GM18519 (cell line): Measurements from ENCODE around the gene MOB3B.
"Not testable (repeated sequence)": the region's sequence is repeated elsewhere in the genome, so short reads cannot be mapped to it uniquely, and the experiment has no call there.

Source experiments
- ATAC-seq: cut with Tn5 transposase; IDR thresholded peaks from one replicate; pipeline ENCODE4 v1.9.1; 2021; ENCODE audit warnings: mild to moderate bottlenecking, moderate library complexity; ENCODE audit not compliant: unreplicated experiment, low FRiP score

Gene MOB3B

GRCh38 chr9:27482709-27483108 lies 46.9 kb downstream of the MOB3B start:
- no peak for ATAC-seq

- ATAC-seq = no peak
These were observed 51.3 kb downstream of the MOB3B start for GRCh38 chr9:27478322-27478721.

DNA sequence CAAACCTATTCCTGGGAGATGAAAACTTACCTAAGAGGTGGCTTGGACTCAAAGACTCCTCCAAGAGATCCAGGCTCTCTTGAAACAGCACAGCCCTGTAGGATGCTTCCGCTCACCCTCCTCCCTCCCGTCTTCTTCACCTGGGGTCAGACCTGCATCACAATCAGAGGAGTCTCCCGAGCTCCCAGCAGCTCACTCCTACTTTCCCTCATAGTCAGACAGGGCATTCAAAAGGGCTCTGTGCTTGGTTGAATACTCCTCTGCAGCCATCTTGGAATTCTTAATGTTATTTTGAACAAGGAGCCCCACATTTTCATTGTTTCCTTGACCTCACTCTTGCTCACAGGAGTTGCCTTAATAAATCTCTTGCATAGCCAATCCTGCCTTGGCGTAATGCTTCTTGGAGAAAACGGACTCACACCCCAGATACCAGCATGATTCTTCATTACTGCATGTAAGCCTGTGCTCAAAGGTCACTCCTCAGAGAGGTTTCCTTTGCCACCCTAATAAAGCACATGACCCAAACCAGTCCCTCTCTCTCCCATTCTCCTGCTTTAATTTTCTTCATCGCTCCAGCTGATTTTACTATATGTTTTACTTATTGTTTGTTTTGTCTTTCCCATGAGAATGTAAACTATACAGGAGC lies 52.6 kb downstream of the MOB3B start:
- ATAC-seq = no peak

GRCh38 chr9:27475057-27475595 lies 54.5 kb downstream of the MOB3B start:
- no peak for ATAC-seq

DNA sequence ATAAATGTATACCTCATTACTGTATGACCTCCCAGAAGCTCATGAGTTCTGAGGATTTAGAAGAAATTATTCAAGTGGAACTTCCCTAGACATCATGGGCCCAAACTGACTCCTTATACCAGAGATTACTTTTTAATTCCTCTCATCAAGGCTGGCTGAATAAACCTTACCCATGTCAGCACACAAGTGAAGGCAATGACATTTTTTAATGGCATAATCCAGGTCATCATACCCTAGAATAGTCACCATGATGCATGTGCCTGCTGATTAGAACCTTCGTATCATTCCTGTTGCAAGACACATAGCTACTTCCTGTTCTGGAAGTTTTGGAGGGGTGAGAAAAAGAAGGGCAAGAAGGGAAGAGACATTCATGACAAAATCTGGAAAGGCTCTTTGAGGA lies 55.3 kb downstream of the MOB3B start:
- no peak for ATAC-seq

DNA sequence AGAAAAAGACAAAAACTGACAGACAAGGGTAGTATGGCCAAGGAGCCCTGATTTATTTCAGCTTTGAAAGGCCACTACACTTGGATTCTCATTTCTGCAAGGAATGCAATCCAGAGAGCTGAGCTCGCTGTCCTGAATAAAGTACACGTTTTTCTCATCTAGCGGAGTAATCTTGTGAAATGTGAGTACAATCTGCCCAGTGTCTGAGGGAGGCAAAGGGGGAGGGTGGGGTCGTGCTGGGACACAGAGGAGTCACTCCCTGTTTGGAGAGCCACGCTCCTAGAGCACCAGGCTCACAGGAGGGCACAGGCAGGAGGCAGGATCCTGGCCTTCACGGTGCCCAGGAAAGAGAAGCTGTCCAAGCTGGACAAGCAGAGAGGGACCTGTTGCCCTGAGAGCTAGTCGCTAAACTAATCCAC lies 56.5 kb downstream of the MOB3B start:
- no peak for ATAC-seq

GRCh38 chr9:27472195-27472594 lies 57.4 kb downstream of the MOB3B start:
- no peak for ATAC-seq

DNA sequence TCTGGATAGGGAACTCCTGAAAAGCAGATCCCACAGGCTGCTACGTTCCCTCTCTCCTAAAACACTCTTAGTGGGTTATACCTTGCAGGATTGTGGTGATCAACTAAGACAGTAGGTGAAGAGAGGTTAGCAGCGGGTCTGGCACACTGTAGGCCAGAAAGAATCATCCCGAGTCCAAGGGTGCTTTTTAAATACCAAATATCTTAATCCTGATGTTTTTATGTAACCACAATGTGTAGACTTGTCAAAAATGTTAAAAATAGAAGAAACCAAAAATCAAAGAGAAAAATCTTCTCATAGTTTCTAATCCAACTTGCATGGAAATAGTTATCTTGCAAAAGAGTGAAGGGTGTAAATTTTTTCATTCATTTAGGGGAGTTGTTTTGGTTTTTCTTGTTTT lies 57.8 kb downstream of the MOB3B start:
- ATAC-seq = no peak

- ATAC-seq = no peak
These were observed 58.2 kb downstream of the MOB3B start for GRCh38 chr9:27471366-27471765.

DNA sequence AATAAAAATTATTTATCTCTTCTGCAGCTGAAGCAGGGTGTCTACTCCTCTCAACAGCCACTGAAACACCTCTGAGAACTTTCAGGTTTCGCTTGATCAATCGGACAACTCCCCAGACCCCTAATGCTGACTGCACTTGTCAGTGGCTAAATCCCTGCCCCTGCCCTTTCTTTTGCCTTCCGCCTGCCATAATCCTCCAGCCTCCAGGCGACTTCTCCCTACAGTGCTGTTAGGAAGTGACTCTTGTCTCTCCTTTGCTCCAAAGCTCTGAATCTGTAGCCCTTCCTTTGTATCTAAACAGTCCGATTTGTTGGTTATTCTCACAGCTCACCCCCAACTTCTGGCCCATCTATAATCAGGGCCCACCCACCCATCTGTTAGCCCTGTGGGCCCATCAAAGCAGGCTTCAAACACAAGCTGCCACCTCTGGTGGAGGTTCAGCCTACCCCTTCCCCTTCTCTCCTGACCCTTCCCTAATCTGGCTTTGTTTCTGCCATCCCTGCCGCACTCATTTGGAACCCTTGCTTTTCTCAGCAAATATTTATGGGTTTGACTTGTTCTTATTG lies 59.2 kb downstream of the MOB3B start:
- ATAC-seq = no peak

DNA sequence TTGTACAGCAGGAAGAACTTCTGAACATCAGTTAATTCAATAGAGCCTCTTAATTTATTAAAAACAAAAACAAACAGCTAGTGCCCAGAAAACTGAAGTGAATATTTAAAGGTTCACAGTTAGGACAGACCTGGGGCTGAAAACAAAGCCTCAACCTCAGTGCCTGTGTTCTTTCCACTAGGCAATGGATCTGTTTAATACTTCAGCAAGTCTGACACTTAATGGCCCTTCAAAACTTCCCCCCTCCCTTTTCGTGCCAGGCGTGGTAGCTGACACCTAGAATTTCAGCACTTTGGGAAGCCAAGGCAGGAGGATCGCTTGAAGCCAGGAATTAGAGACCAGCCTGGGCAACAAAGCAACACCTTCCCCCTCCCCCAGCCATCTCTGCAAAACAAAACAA lies 60.1 kb downstream of the MOB3B start:
- no peak for ATAC-seq

GRCh38 chr9:27468462-27469110 lies 61.0 kb downstream of the MOB3B start:
- no peak for ATAC-seq

DNA sequence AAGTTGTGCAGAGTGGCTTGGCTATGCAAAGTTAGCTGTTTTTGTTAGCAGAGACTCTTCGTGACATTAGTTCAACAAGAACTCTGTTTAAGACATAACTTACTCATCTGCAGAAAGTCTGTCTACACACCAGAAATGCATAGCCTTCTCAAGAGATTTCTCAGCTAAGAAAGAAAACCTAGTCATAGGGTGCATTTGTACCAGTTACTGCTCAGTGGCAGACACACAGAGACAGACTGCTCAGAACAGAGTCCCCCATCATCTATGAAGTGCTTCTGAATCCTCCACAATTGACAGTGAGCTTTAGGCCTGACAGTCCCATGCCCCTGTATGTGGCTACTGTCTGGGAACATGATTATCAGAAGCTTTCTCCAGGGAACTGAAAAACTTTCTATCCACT lies 61.6 kb downstream of the MOB3B start:
- ATAC-seq = no peak

DNA sequence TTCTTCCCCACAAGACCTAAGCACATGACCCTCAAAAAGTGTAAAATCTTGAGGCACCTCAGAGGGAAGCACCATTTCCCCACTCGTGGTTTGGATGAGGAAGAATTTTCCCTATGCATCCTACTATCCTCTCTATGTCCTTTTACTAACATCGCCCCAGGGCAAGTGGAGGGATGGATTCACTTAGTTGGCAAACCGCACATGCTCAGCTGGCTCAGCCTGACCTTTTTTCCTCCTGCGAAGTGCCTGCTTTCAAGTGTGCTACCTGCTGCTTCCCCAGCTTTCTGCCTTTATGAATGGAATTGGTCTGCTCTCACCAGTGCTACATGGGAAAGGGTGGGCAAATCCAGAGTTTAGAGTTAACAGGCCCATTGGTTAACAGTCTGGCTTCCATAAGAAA lies 62.1 kb downstream of the MOB3B start:
- no peak for ATAC-seq

- ATAC-seq = not testable (repeated sequence)
These were observed 63.1 kb downstream of the MOB3B start for GRCh38 chr9:27466516-27466915.

GRCh38 chr9:27464950-27465349 lies 64.7 kb downstream of the MOB3B start:
- not testable (repeated sequence) for ATAC-seq

GRCh38 chr9:27462846-27463245 lies 66.8 kb downstream of the MOB3B start:
- ATAC-seq = no peak

GRCh38 chr9:27462434-27462833 lies 67.2 kb downstream of the MOB3B start:
- no peak for ATAC-seq

GRCh38 chr9:27460226-27461023 lies 69.2 kb downstream of the MOB3B start:
- peak; percentile 94 for ATAC-seq

DNA sequence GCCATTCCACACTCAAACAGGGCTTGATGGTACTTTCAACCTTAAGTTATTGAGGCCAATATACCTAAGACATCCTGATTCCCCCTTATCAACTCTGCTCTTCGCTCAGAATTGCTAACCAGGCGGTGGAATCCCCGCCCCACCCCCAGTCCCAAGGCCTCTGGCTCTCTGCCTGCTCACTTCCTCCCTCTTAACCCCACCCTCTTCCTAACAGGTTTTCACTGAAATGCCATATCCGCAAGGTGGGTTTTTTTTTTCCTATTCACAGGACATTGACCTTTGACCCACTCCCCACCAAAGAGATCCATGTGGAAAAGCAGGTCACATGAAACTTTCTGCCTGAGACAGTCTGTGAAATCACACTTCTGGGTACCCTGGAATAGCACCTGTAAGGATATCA lies 72.2 kb downstream of the MOB3B start:
- no peak for ATAC-seq
